ENCODE results near the gene FRMD5. TPM values are rescaled to one million over a fixed set of nuclear protein-coding genes. Genes with fewer than 3 reads are reported as not detected.

Gene FRMD5
- total RNA-seq, 2 donors from 2014 or later, result 25.5 to 52.3 TPM

DNA sequence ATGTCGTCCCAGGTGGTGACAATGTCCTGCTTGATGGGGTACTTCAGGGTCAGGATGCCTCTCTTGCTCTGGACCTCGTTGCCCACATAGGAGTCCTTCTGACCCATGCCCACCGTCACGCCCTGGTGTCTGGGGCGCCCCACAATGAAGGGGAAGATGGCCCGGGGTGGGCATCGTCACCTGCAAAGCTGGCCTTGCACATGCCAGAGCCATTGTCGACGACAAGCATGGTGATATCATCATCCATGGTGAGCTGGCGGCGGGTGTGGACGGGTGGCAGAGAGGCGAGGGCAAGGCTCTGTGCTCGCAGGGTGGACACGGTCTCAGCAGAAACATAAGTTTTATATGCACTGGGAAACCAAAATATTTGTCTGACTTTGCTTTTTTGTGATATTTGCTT lies 205.1 kb downstream of the FRMD5 start:
- Histone ChIP-seq H3K36me3 (no peaks in the 10 kb centered on the region), H3K9me3 (no peaks in the 10 kb centered on the region), H3K27me3 (no peaks in the 10 kb centered on the region), H3K4me3 (no peak overlapping the region), H3K4me1 (no peaks in the 10 kb centered on the region), H3K27ac (no peak overlapping the region)
- TF ChIP-seq, protein P1, sequence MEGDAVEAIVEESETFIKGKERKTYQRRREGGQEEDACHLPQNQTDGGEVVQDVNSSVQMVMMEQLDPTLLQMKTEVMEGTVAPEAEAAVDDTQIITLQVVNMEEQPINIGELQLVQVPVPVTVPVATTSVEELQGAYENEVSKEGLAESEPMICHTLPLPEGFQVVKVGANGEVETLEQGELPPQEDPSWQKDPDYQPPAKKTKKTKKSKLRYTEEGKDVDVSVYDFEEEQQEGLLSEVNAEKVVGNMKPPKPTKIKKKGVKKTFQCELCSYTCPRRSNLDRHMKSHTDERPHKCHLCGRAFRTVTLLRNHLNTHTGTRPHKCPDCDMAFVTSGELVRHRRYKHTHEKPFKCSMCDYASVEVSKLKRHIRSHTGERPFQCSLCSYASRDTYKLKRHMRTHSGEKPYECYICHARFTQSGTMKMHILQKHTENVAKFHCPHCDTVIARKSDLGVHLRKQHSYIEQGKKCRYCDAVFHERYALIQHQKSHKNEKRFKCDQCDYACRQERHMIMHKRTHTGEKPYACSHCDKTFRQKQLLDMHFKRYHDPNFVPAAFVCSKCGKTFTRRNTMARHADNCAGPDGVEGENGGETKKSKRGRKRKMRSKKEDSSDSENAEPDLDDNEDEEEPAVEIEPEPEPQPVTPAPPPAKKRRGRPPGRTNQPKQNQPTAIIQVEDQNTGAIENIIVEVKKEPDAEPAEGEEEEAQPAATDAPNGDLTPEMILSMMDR (IDR thresholded peaks at IDR 0.05), result no peak
- no peak for DNase-seq (ENCODE audit: low spot score)

DNA sequence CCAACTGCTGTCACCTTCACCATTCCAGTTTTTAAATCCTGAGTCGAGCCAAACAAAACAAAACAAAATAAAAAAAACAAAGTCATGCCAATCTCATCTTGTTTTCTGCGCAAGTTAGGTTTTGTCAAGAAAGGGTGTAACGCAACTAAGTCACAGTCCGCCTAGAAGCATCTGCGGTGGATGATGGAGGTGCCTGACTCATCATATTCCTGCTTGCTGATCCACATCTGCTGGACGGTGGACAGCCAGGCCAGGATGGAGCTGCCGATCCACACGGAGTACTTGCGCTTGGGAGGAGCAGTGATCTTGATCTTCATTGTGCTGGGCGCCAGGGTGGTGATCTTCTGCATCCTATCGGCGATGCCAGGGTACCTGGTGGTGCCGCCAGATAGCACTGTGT lies 206.2 kb downstream of the FRMD5 start:
- H3K4me3 ChIP-seq, result no peak overlapping the region
- TF ChIP-seq, protein P1 (IDR thresholded peaks at IDR 0.05), result no peak
- H3K36me3 ChIP-seq, result no peaks in the 10 kb centered on the region
- no peaks in the 10 kb centered on the region for H3K27me3 ChIP-seq
- H3K4me1 ChIP-seq, result no peaks in the 10 kb centered on the region
- no peak overlapping the region for H3K27ac ChIP-seq
- H3K9me3 ChIP-seq, result no peaks in the 10 kb centered on the region
- DNase-seq (ENCODE audit: low spot score), result no peak

DNA sequence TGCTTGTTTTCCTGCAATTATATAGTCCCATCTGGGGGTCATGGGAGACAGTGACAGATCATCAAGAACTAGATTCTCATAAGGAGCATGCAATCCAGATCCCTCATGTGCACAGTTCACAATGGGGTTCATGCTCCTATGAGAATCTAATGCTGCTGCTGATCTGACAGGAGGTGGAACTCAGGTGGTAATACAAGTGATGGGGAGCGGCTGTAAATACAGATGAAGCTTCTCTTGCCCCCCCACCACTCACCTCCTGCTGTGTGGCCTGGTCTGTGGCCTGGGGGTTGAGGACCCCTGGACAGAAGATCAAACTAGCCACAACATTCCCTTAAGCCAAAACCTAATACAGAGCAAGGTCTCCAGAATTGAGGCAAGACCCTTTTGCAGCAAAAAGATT lies 207.1 kb downstream of the FRMD5 start:
- TF ChIP-seq, protein P1 (IDR thresholded peaks at IDR 0.05), result no peak
- no peaks in the 10 kb centered on the region for H3K9me3 ChIP-seq
- no peaks in the 10 kb centered on the region for H3K36me3 ChIP-seq
- H3K4me1 ChIP-seq, result no peaks in the 10 kb centered on the region
- no peak for DNase-seq (ENCODE audit: low spot score)
- no peak overlapping the region for H3K27ac ChIP-seq
- no peak overlapping the region for H3K4me3 ChIP-seq
- no peaks in the 10 kb centered on the region for H3K27me3 ChIP-seq

DNA sequence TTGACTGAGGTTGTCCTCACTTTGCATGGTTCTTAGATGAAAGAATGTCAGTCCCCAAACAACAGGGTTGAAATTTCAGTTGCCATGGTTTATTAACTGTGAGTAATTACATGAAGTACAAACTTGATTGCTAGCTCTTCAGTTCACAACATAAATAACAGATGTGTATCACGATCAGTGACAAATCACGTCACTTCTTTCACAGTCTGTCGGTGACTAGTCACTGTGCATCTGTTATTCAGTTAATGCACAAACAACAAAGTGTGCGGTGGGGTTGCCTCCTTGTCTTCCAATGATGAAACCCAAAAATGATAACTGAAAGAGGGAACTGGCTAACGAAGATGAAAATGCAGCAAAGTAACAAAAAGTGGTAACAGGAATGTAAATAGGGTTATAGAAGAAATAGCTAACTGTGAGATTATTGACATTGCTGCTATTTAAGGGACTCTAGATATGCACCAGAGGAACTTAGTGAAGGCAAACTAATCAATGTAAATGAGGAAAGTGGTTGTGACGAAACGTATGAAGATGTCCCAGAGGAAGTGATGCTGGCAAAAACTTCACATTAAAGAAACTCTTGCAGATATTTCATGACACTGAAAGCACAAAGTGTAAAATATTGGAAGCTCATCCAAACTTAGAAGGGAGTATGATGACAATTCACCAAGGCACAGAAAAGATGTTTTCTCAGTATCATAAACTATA lies 208.9 kb downstream of the FRMD5 start:
- TF ChIP-seq, protein P1 (IDR thresholded peaks at IDR 0.05), result no peak
- no peaks in the 10 kb centered on the region for H3K36me3 ChIP-seq
- no peaks in the 10 kb centered on the region for H3K27me3 ChIP-seq
- no peaks in the 10 kb centered on the region for H3K4me1 ChIP-seq
- no peak overlapping the region for H3K4me3 ChIP-seq
- H3K9me3 ChIP-seq, result no peaks in the 10 kb centered on the region
- H3K27ac ChIP-seq, result no peak overlapping the region
- DNase-seq (ENCODE audit: low spot score), result no peak

DNA sequence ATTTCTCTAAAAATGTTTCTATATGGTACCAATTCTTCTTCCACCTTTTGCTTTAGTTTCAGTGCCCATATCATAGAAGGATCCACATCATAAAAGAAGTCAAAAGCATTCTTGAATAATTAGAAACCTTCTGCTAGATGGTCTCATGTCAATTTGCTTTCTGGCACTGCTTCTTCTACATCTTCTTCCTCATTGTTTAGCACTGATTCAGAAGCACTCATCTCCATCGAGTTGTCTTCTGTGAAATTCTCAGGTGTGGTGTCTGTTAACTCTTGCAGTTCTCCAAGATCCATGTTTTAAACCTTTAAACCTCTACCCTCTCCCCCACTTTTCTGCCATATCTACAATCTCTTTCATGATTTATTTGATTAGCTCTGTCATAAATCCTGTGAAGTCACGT lies 213.5 kb downstream of the FRMD5 start:
- no peak for DNase-seq (ENCODE audit: low spot score)
- no peaks in the 10 kb centered on the region for H3K36me3 ChIP-seq
- H3K27ac ChIP-seq, result no peak overlapping the region

More for the DNA sequence above, 213.5 kb downstream of the FRMD5 start:
- Histone ChIP-seq H3K9me3 (no peaks in the 10 kb centered on the region), H3K27me3 (no peaks in the 10 kb centered on the region), H3K4me3 (no peak overlapping the region), H3K4me1 (no peaks in the 10 kb centered on the region)
- TF ChIP-seq, protein P1 (IDR thresholded peaks at IDR 0.05), result no peak

All from right atrium auricular region (tissue), 2 donors.